ENCODE results near the gene RIN2. TPM values are rescaled to one million over a fixed set of nuclear protein-coding genes. Genes with fewer than 3 reads are reported as not detected.
"Not testable (repeated sequence)": the region's sequence is repeated elsewhere in the genome, so short reads cannot be mapped to it uniquely, and the experiment has no call there.

The RIN2 gene
- total RNA-seq, 1 donor from 2014 or later = not detected

DNA sequence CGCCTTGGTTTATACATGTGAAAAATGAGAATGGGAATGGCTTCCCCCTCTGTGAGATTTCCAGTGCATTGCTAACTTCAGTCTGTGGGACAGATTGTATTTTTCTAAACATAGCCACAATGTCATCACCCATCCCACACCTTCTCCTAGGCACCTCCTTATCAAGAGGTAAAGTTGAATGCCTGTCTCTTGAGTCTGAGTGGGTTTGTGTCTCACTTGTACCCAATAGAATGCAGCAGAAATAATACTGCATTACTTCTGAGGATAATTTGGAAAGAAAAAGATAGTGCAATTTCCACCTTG, 27.9 kb downstream of the RIN2 start:
- no peak overlapping the region for H3K4me3 Mint-ChIP-seq (ENCODE audit: low read depth)
- no peak for DNase-seq (ENCODE audit: low spot score)
- intact Hi-C loops (cut with micrococcal nuclease) = loop anchor here (5.0 to 10.0 kb wide), 2 partner anchors 49 to 231 kb away; partner anchors contain the start of gene NAA20
- H3K27ac Mint-ChIP-seq = no peak overlapping the region
- H3K36me3 Mint-ChIP-seq (ENCODE audit: low read depth) = no peaks in the 10 kb centered on the region
- peaks cover 7% of the 10 kb centered on the region for H3K27me3 Mint-ChIP-seq (ENCODE audit: low read depth)
- H3K9me3 Mint-ChIP-seq = no peaks in the 10 kb centered on the region
- H3K4me1 Mint-ChIP-seq (ENCODE audit: low read depth) = peaks cover 4% of the 10 kb centered on the region

DNA sequence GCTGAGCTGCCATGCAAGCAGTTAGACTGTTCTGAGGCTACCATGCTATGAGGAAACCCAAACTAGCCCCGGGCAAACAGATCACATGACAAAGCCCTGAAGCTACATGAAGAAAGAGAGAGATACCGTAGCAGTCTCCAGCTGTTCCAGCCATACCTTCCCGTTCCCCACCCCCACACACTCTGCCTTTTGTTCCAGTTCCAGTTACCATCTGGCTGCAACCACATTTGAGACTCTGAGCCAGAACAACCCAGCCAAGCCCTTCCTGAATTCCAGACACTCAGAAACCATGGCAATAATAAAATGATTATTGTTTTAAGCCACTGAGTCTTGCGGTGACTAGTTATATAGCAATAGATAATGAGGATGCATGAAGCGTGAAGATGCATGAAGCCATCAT, 28.3 kb downstream of the RIN2 start:
- Mint-ChIP-seq H3K27me3 (ENCODE audit: low read depth) (peaks cover 7% of the 10 kb centered on the region), H3K36me3 (ENCODE audit: low read depth) (no peaks in the 10 kb centered on the region), H3K9me3 (no peaks in the 10 kb centered on the region), H3K4me1 (ENCODE audit: low read depth) (peaks cover 4% of the 10 kb centered on the region), H3K27ac (no peak overlapping the region), H3K4me3 (ENCODE audit: low read depth) (no peak overlapping the region)
- intact Hi-C loops (cut with micrococcal nuclease) = loop anchor here (5.0 to 10.0 kb wide), 2 partner anchors 48 to 231 kb away; partner anchors contain the start of gene NAA20
- DNase-seq (ENCODE audit: low spot score) = no peak

DNA sequence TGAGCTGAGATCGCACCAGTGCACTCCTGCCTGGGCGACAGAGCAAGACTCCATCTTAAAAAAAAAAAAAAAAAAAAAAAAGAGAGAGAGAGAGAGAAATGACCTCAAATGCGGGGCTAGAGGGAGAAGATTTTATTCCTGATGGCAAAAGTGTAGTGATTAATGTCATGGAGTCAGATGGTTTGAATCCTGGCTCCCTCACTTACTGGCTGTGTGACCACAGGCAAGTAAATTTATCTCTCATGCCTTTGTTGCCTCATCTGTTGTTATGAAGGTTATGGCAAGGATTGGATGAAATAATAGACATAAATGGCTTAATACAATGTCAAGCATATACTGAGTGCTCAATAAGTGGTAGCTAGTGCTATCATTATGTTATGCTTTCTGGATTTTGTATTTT, 29.3 kb downstream of the RIN2 start:
- H3K4me1 Mint-ChIP-seq (ENCODE audit: low read depth) = peaks cover 4% of the 10 kb centered on the region
- peaks cover 11% of the 10 kb centered on the region for H3K27me3 Mint-ChIP-seq (ENCODE audit: low read depth)
- no peak for DNase-seq (ENCODE audit: low spot score)
- no peaks in the 10 kb centered on the region for H3K9me3 Mint-ChIP-seq
- intact Hi-C loops (cut with micrococcal nuclease) = loop anchor here (5.0 to 10.0 kb wide), 2 partner anchors 47 to 230 kb away; partner anchors contain the start of gene NAA20
- no peaks in the 10 kb centered on the region for H3K36me3 Mint-ChIP-seq (ENCODE audit: low read depth)
- no peak overlapping the region for H3K4me3 Mint-ChIP-seq (ENCODE audit: low read depth)
- no peak overlapping the region for H3K27ac Mint-ChIP-seq

- H3K9me3 Mint-ChIP-seq = no peaks in the 10 kb centered on the region
- no peak overlapping the region for H3K4me3 Mint-ChIP-seq (ENCODE audit: low read depth)
- H3K27ac Mint-ChIP-seq = no peak overlapping the region
- peaks cover 4% of the 10 kb centered on the region for H3K4me1 Mint-ChIP-seq (ENCODE audit: low read depth)
- H3K27me3 Mint-ChIP-seq (ENCODE audit: low read depth) = peaks cover 11% of the 10 kb centered on the region
- no peaks in the 10 kb centered on the region for H3K36me3 Mint-ChIP-seq (ENCODE audit: low read depth)
- no peak for DNase-seq (ENCODE audit: low spot score)
- intact Hi-C loops (cut with micrococcal nuclease) = loop anchor here (5.0 to 10.0 kb wide), 2 partner anchors 46 to 228 kb away; partner anchors contain the start of gene NAA20
Measured at GRCh38 chr20:19789009-19789408, 31.0 kb downstream of the RIN2 start.

DNA sequence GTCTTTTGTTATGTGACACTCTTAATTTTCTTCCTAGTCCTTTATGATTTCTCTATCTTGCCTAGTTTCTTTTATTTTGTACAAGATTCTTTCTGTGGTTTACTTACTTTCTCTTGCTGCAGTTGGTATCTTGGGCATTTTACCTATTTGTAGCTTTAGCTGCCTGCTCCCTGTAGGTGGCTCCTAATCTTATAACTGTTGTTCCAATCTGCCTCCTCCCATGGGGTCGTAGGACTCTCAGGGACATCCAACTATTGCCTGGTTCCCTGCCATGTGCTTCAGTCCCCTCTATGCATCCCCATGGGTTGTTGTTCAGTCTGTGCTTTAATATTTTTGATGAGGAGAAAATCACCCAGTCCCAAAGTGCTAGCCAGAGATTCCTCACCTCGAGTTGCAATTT, 31.4 kb downstream of the RIN2 start:
- H3K27ac Mint-ChIP-seq = no peak overlapping the region
- intact Hi-C loops (cut with micrococcal nuclease) = loop anchor here (5.0 to 10.0 kb wide), 2 partner anchors 45 to 228 kb away; partner anchors contain the start of gene NAA20
- no peaks in the 10 kb centered on the region for H3K36me3 Mint-ChIP-seq (ENCODE audit: low read depth)
- no peaks in the 10 kb centered on the region for H3K9me3 Mint-ChIP-seq
- peaks cover 11% of the 10 kb centered on the region for H3K27me3 Mint-ChIP-seq (ENCODE audit: low read depth)
- H3K4me1 Mint-ChIP-seq (ENCODE audit: low read depth) = peaks cover 4% of the 10 kb centered on the region
- H3K4me3 Mint-ChIP-seq (ENCODE audit: low read depth) = no peak overlapping the region
- DNase-seq (ENCODE audit: low spot score) = no peak

- H3K27ac Mint-ChIP-seq = no peak overlapping the region
- H3K9me3 Mint-ChIP-seq = no peaks in the 10 kb centered on the region
- H3K4me1 Mint-ChIP-seq (ENCODE audit: low read depth) = no peaks in the 10 kb centered on the region
- no peak for DNase-seq (ENCODE audit: low spot score)
- no peaks in the 10 kb centered on the region for H3K36me3 Mint-ChIP-seq (ENCODE audit: low read depth)
- intact Hi-C loops (cut with micrococcal nuclease) = no loop called here
- peaks cover 16% of the 10 kb centered on the region for H3K27me3 Mint-ChIP-seq (ENCODE audit: low read depth)
- no peak overlapping the region for H3K4me3 Mint-ChIP-seq (ENCODE audit: low read depth)
Measured at GRCh38 chr20:19791887-19792286, 33.8 kb downstream of the RIN2 start.

GRCh38 chr20:19793716-19794115, 35.7 kb downstream of the RIN2 start:
- Mint-ChIP-seq H3K4me3 (ENCODE audit: low read depth) (no peak overlapping the region), H3K27me3 (ENCODE audit: low read depth) (peaks cover 16% of the 10 kb centered on the region), H3K9me3 (no peaks in the 10 kb centered on the region), H3K27ac (no peak overlapping the region), H3K4me1 (ENCODE audit: low read depth) (no peaks in the 10 kb centered on the region), H3K36me3 (ENCODE audit: low read depth) (no peaks in the 10 kb centered on the region)
- no peak for DNase-seq (ENCODE audit: low spot score)
- intact Hi-C loops (cut with micrococcal nuclease) = no loop called here

GRCh38 chr20:19794941-19795340, 36.9 kb downstream of the RIN2 start:
- no peak overlapping the region for H3K4me3 Mint-ChIP-seq (ENCODE audit: low read depth)
- no peaks in the 10 kb centered on the region for H3K36me3 Mint-ChIP-seq (ENCODE audit: low read depth)
- peaks cover 13% of the 10 kb centered on the region for H3K27me3 Mint-ChIP-seq (ENCODE audit: low read depth)
- DNase-seq (ENCODE audit: low spot score) = no peak
- no peaks in the 10 kb centered on the region for H3K9me3 Mint-ChIP-seq
- H3K27ac Mint-ChIP-seq = no peak overlapping the region
- no peaks in the 10 kb centered on the region for H3K4me1 Mint-ChIP-seq (ENCODE audit: low read depth)
- intact Hi-C loops (cut with micrococcal nuclease) = no loop called here

GRCh38 chr20:19799325-19799724, 41.3 kb downstream of the RIN2 start:
- Mint-ChIP-seq H3K4me1 (ENCODE audit: low read depth) (no peaks in the 10 kb centered on the region), H3K27ac (no peak overlapping the region), H3K9me3 (no peaks in the 10 kb centered on the region), H3K27me3 (ENCODE audit: low read depth) (peaks cover 5% of the 10 kb centered on the region), H3K4me3 (ENCODE audit: low read depth) (no peak overlapping the region), H3K36me3 (ENCODE audit: low read depth) (no peaks in the 10 kb centered on the region)
- intact Hi-C loops (cut with micrococcal nuclease) = no loop called here
- DNase-seq (ENCODE audit: low spot score) = no peak

- no peak for DNase-seq (ENCODE audit: low spot score)
- intact Hi-C loops (cut with micrococcal nuclease) = no loop called here
- H3K4me1 Mint-ChIP-seq (ENCODE audit: low read depth) = no peaks in the 10 kb centered on the region
- no peak overlapping the region for H3K27ac Mint-ChIP-seq
- H3K4me3 Mint-ChIP-seq (ENCODE audit: low read depth) = no peak overlapping the region
- no peaks in the 10 kb centered on the region for H3K27me3 Mint-ChIP-seq (ENCODE audit: low read depth)
- H3K36me3 Mint-ChIP-seq (ENCODE audit: low read depth) = no peaks in the 10 kb centered on the region
- H3K9me3 Mint-ChIP-seq = no peaks in the 10 kb centered on the region
Measured at GRCh38 chr20:19802099-19802491, 44.0 kb downstream of the RIN2 start.

- H3K27me3 Mint-ChIP-seq (ENCODE audit: low read depth) = no peaks in the 10 kb centered on the region
- H3K9me3 Mint-ChIP-seq = no peaks in the 10 kb centered on the region
- no peak for DNase-seq (ENCODE audit: low spot score)
- H3K36me3 Mint-ChIP-seq (ENCODE audit: low read depth) = no peaks in the 10 kb centered on the region
- H3K27ac Mint-ChIP-seq = no peak overlapping the region
- H3K4me3 Mint-ChIP-seq (ENCODE audit: low read depth) = no peak overlapping the region
- H3K4me1 Mint-ChIP-seq (ENCODE audit: low read depth) = no peaks in the 10 kb centered on the region
- intact Hi-C loops (cut with micrococcal nuclease) = no loop called here
Measured at GRCh38 chr20:19802492-19803158, 44.6 kb downstream of the RIN2 start.

DNA sequence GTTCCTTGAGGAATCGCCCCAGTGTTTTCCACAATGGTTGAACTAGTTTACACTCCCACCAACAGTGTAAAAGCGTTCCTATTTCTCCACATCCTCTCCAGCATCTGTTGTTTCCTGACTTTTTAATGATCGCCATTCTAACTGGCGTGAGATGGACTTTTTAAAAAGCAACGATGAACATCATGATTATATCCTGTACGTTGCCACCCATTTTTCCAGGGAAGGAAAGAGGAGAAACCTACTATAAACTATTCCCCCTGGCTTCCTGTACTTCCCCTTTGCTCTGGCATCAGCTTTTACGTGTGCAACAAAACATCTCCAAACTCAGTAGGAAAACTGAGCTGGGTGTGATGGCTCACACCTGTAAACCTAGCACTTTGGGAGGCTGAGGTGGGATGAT, 48.2 kb downstream of the RIN2 start:
- H3K9me3 Mint-ChIP-seq; H3K27me3 Mint-ChIP-seq (ENCODE audit: low read depth); intact Hi-C loops (cut with micrococcal nuclease); H3K36me3 Mint-ChIP-seq (ENCODE audit: low read depth); H3K4me3 Mint-ChIP-seq (ENCODE audit: low read depth); H3K27ac Mint-ChIP-seq; H3K4me1 Mint-ChIP-seq (ENCODE audit: low read depth); DNase-seq (ENCODE audit: low spot score): not testable (repeated sequence)

DNA sequence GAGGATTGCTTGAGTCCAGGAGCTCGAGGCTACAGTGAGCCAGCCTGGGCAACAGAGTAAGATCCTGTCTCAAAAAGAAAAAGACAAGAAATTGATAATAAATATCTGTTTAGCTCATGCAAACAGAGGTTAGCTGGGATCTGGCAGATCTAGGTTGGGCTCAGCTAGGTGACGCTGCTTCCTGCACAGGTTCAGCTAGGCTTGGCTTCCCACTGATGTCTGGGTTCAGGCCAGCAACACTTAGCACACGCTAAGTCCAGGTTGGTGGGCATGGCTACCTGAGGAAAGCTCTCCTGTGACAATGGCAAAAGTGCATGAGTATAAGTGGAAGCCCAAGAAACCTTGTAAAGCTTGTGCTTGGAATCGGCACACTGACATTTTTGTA, 48.7 kb downstream of the RIN2 start:
- intact Hi-C loops (cut with micrococcal nuclease) = no loop called here
- no peak for DNase-seq (ENCODE audit: low spot score)
- Mint-ChIP-seq H3K9me3 (no peaks in the 10 kb centered on the region), H3K36me3 (ENCODE audit: low read depth) (no peaks in the 10 kb centered on the region), H3K4me1 (ENCODE audit: low read depth) (no peaks in the 10 kb centered on the region), H3K4me3 (ENCODE audit: low read depth) (no peak overlapping the region), H3K27ac (no peak overlapping the region), H3K27me3 (ENCODE audit: low read depth) (no peaks in the 10 kb centered on the region)

Data from activated T-helper 2 cell treated with anti-CD3 and anti-CD28 coated beads, Interferon-gamma antibody, Interleukin-2, Interleukin-4, amounts not matched to agents 10 μg/mL and 5 μg/mL and 100 μg/mL, durations not matched to agents 14 hours and 24 hours and 36 hours (primary cell).